ENCODE measurements around the gene USP31. TPM values are rescaled to one million over a fixed set of nuclear protein-coding genes. Genes with fewer than 3 reads are reported as not detected.
"Not testable (repeated sequence)": the region's sequence is repeated elsewhere in the genome, so short reads cannot be mapped to it uniquely, and the experiment has no call there.

USP31 gene
- total RNA-seq, 2 donors from 2014 or later = 13.0 to 18.9 TPM

DNA sequence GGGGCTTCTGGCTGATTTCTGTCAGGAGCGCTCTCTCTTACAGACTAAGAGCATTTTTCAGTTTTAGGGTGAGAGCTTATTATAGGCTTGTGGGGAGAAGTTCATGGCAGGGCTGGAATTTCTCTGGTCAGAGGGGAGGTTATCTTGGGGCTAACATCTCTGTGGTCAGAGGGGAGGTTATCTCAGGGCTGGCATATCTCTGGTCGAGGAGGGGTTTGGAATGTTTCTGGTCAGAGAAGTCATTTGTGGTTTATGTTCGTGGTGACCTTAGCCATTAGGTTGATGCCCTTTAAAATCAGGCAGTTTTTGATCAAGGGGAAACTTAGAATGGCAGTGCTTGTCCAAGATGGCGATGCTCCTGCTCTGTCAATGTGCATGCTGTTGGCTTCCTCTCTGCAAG, 10.8 kb upstream of the USP31 start:
- intact Hi-C loops (cut with DNase I) = no loop called here
- no peak for DNase-seq (ENCODE audit: low spot score)

DNA sequence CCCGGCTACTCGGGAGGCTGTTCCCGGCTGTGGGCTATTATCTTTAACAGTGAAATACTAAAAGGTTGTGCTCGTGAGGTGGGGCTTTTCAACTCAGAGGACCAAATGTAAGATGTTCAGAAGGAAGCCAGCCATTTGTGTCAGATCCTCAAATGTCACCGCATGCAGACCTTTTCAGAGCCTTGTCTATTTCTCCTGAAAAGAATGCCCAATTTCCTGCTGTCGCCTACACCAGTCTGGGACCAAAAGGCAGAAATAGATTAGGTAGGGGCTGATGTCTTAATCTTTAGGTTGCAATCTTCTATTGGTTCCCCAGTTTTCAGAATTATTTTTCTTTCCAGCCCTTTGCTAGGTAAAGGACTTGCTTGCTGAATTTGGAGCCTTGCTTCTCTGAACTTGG, 8.9 kb upstream of the USP31 start:
- no peak for DNase-seq (ENCODE audit: low spot score)
- intact Hi-C loops (cut with DNase I) = no loop called here

- intact Hi-C loops (cut with DNase I) = no loop called here
Observed at GRCh38 chr16:23156946-23157460, 7.8 kb upstream of the USP31 start.

DNA sequence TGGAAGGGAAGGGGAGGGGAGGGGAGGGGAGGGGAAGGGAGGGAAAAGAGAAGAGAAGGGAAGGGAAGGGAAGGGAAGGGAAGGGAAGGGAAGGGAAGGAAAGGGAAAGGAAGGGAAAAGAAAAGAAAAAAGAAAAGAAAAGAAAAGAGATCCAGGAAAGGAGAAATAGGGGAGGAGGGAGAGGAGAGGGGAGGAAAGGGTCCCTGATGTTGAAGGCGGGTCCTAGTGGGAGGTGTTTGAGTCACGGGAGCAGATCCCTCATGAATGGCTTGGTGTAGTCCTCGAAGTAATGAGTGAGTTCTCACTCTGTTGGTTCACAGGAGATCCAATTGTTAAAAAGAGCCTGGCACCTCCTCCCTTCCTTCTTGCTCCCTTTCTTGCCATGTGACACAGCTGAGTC, 6.9 kb upstream of the USP31 start:
- DNase-seq (ENCODE audit: low spot score) = no peak
- intact Hi-C loops (cut with DNase I) = no loop called here

More at GRCh38 chr16:23156946-23157460, 7.8 kb upstream of the USP31 start:
- no peak for DNase-seq (ENCODE audit: low spot score)

GRCh38 chr16:23155445-23156049, 6.3 kb upstream of the USP31 start:
- intact Hi-C loops (cut with DNase I) = no loop called here
- DNase-seq (ENCODE audit: low spot score) = no peak

DNA sequence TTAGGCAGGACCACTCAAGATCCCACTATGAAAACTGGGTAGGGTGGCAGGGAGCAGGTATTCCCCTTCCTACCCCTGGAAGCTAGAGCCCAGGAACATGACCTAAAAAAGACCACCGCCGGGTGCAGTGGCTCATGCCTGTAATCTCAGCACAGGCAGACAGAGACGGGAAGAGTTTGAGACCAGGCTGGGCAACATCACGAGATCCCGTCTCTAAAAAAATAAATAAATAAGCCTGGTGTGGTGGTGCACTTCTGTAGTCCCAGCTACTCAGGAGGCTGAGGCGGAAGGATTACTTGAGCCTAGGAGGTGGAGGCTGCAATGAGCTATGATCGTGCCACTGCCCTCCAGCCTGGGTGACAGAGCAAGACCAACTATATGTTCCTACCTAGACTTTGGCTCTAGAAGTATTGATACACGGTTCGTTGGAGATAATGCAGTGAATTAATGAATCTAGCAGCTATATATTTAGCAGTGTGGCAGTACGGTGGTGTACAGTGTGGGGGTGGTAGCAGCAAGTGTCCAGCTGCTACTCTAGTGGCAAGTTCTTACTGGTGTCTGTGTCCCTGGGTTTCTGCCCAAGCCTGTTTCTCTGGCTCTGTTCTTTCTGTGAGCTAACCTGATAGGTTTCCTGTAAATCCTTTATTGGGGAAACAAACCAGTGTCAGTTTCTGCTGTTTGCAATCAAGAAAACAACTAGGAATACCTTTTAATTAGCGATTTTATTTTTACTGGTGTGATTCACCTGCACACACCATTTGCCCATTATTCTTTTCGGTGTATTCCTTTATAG, 3.3 kb upstream of the USP31 start:
- DNase-seq (ENCODE audit: low spot score) = no peak
- intact Hi-C loops (cut with DNase I) = no loop called here

- intact Hi-C loops (cut with DNase I) = no loop called here
- no peak for DNase-seq (ENCODE audit: low spot score)
Observed at GRCh38 chr16:23149993-23150364, 727 bp upstream of the USP31 start.

GRCh38 chr16:23148513-23149266, 562 bp downstream of the USP31 start:
- intact Hi-C loops (cut with DNase I) = loop anchor here in 1 of 2 donors (1.0 kb wide), 1 partner anchor 45 kb away; no protein-coding TSS in a partner anchor
- DNase-seq (ENCODE audit: low spot score) = peak; percentile 89

- intact Hi-C loops (cut with DNase I) = loop anchor here in 1 of 2 donors (1.0 kb wide), 1 partner anchor 45 kb away; no protein-coding TSS in a partner anchor
- no peak for DNase-seq (ENCODE audit: low spot score)
Observed at GRCh38 chr16:23148166-23148512, 1.1 kb downstream of the USP31 start.

DNA sequence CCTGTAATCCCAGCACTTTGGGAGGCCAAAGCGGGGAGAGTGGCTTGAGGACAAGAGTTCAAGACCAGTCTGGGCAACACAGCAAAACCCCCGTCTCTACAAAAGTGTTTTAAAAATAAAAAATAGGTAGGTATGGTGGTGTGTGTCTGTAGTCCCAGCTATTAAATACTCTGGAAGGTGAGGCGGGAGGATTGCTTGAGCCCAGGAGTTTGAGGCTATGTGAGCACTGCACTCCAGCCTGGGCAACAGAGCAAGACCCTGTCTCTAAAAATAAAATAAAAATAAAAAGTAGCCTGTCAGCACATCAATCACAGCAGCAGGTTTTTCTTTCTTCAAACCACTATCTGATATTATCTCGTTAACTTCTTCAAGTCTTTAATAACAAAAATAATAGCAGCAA, 1.6 kb downstream of the USP31 start:
- no peak for DNase-seq (ENCODE audit: low spot score)
- intact Hi-C loops (cut with DNase I) = loop anchor here in 1 of 2 donors (1.0 kb wide), 1 partner anchor 44 kb away; no protein-coding TSS in a partner anchor

- no peak for DNase-seq (ENCODE audit: low spot score)
- intact Hi-C loops (cut with DNase I) = no loop called here
Observed at GRCh38 chr16:23146877-23147601, 2.2 kb downstream of the USP31 start.

- no peak for DNase-seq (ENCODE audit: low spot score)
- intact Hi-C loops (cut with DNase I) = no loop called here
Observed at GRCh38 chr16:23145608-23146007, 3.6 kb downstream of the USP31 start.

- intact Hi-C loops (cut with DNase I) = no loop called here
- no peak for DNase-seq (ENCODE audit: low spot score)
Observed at GRCh38 chr16:23145186-23145585, 4.1 kb downstream of the USP31 start.

- intact Hi-C loops (cut with DNase I); DNase-seq (ENCODE audit: low spot score): not testable (repeated sequence)
Observed at GRCh38 chr16:23144393-23144792, 4.9 kb downstream of the USP31 start.

DNA sequence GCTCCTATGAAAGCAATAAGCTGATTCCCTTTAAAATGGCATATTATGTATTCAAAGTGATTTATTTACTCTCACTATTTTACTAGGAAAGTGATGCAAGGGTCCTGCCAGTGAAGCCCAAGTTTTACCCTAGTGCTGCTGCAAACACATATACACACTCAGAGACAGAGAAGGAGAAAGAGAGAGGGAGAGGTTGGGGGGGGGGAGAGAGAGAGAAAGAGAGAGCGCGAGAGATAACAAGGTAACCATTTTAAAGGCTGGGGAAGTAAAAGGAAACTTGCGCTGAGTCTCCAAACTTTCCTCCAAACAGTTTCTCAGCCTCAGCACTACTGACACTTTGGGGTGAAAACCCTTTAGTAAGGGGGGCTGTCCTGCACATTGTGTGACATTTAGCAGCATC, 5.9 kb downstream of the USP31 start:
- no peak for DNase-seq (ENCODE audit: low spot score)
- intact Hi-C loops (cut with DNase I) = no loop called here

GRCh38 chr16:23141959-23142740, 7.1 kb downstream of the USP31 start:
- intact Hi-C loops (cut with DNase I) = no loop called here
- no peak for DNase-seq (ENCODE audit: low spot score)

GRCh38 chr16:23141500-23141899, 7.8 kb downstream of the USP31 start:
- DNase-seq (ENCODE audit: low spot score) = no peak
- intact Hi-C loops (cut with DNase I) = no loop called here

- no peak for DNase-seq (ENCODE audit: low spot score)
- intact Hi-C loops (cut with DNase I) = no loop called here
Observed at GRCh38 chr16:23141033-23141432, 8.2 kb downstream of the USP31 start.

- DNase-seq (ENCODE audit: low spot score) = no peak
- intact Hi-C loops (cut with DNase I) = no loop called here
Observed at GRCh38 chr16:23140107-23140506, 9.1 kb downstream of the USP31 start.
